ENCODE data around the gene NTN3.

The NTN3 gene

GRCh38 chr16:2471016-2471652 is at the start of gene NTN3:
NTN3 (plus strand) TSS chr16:2471297; CDS start chr16:2471702, 405 bp downstream.
- H3F3A ChIP-seq (ENCODE audit: low read depth), result no peaks in the 10 kb centered on the region
- peak within 1 kb of the TSS; percentile 80 for H3K4me3 ChIP-seq (ENCODE audit: low read length, poor library complexity, severe bottlenecking)
- peaks cover 19% of the 10 kb centered on the region for H3K79me2 ChIP-seq (ENCODE audit: insufficient read depth, low read length)
- H3K4me2 ChIP-seq (ENCODE audit: low read depth, low read length, poor library complexity, severe bottlenecking), result peak within 1 kb of the TSS; percentile 92
- H4K20me1 ChIP-seq (ENCODE audit: insufficient read depth, low read length, poor library complexity, severe bottlenecking), result peaks cover 9% of the 10 kb centered on the region
- H3K9me3 ChIP-seq (ENCODE audit: insufficient read depth, low read depth, low read length), result no peaks in the 10 kb centered on the region
- H2AFZ ChIP-seq (ENCODE audit: low read length), result no peak within 1 kb of the TSS
- TF ChIP-seq CTCF (conservative IDR thresholded peaks at IDR 0.05; ENCODE audit: low read length), result no peak
- TF ChIP-seq EZH2phosphoT487 (IDR thresholded peaks at IDR 0.05; ENCODE audit: borderline replicate concordance), result no peak
- H3K9ac ChIP-seq (ENCODE audit: low read depth, low read length, poor library complexity, severe bottlenecking), result peak within 1 kb of the TSS; percentile 100
- H3K27me3 ChIP-seq (ENCODE audit: insufficient read depth, low read length, poor library complexity, severe bottlenecking), result no peaks in the 10 kb centered on the region
- no peaks in the 10 kb centered on the region for H3K36me3 ChIP-seq (ENCODE audit: insufficient read depth, low read length)
- peaks cover 34% of the 10 kb centered on the region for H3K4me1 ChIP-seq (ENCODE audit: insufficient read depth, low read length, poor library complexity, severe bottlenecking)
- H3K9me2 ChIP-seq (replicated peaks; ENCODE audit: low read depth, low read length), result no peaks in the 10 kb centered on the region

- no peak overlapping the region for H3K4me3 ChIP-seq (ENCODE audit: low read length, poor library complexity, severe bottlenecking)
- H3K4me1 ChIP-seq (ENCODE audit: insufficient read depth, low read length, poor library complexity, severe bottlenecking), result no peaks in the 10 kb centered on the region
- no peaks in the 10 kb centered on the region for H4K20me1 ChIP-seq (ENCODE audit: insufficient read depth, low read length, poor library complexity, severe bottlenecking)
- no peaks in the 10 kb centered on the region for H3F3A ChIP-seq (ENCODE audit: low read depth)
- H3K79me2 ChIP-seq (ENCODE audit: insufficient read depth, low read length), result no peaks in the 10 kb centered on the region
- no peaks in the 10 kb centered on the region for H3K9me3 ChIP-seq (ENCODE audit: insufficient read depth, low read depth, low read length)
- H3K4me2 ChIP-seq (ENCODE audit: low read depth, low read length, poor library complexity, severe bottlenecking), result no peak overlapping the region
- TF ChIP-seq CTCF (conservative IDR thresholded peaks at IDR 0.05; ENCODE audit: low read length), result no peak
- no peak for TF ChIP-seq EZH2phosphoT487 (IDR thresholded peaks at IDR 0.05; ENCODE audit: borderline replicate concordance)
- no peaks in the 10 kb centered on the region for H3K27me3 ChIP-seq (ENCODE audit: insufficient read depth, low read length, poor library complexity, severe bottlenecking)
- no peak overlapping the region for H2AFZ ChIP-seq (ENCODE audit: low read length)
- H3K9me2 ChIP-seq (replicated peaks; ENCODE audit: low read depth, low read length), result no peaks in the 10 kb centered on the region
- H3K9ac ChIP-seq (ENCODE audit: low read depth, low read length, poor library complexity, severe bottlenecking), result no peak overlapping the region
- no peaks in the 10 kb centered on the region for H3K36me3 ChIP-seq (ENCODE audit: insufficient read depth, low read length)
Measured at GRCh38 chr16:2422123-2422867, 48.8 kb upstream of the NTN3 start.

DNA sequence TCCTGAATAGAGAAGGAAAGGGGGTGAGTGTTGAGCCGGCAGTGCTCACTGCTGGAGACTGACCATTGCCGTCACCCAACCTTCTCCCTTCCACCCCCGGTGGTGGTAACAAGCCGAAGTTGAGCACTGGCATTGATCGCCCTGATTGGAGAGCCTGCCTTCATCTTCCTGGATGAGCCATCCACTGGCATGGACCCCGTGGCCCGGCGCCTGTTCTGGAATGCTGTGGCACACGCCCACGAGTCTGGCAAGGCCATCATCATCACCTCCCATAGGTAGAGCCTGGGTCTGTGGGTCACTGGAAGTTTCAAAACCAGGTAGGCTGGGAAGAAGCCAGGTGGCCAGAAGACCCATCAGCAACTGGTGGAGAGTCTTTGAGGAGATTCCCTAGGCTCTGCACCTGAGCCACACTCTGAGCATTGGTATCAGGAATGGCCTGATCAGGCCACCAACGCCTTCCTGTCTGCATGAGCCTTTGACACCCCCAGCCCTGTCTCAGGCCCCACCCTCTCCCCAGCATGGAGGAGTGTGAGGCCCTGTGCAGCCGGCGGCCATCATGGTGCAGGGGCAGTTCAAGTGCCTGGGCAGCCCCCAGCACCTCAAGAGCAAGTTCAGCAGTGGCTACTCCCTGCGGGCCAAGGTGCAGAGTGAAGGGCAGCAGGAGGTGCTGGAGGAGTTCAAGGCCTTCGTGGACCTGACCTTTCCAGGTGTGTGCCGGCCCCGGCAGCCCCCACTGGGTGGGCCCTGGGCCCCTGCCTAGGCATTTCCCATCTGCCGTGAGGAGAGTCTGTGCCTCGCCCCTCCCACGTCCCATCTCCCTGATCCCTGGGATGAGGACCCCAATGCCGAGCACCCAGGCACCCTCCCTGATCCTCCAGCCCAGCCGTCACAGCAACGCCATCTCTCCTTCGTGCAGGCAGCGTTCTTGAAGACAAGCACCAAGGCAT is 46.8 kb upstream of the NTN3 start:
- Histone ChIP-seq H2AFZ (ENCODE audit: low read length) (no peak overlapping the region), H3K4me2 (ENCODE audit: low read depth, low read length, poor library complexity, severe bottlenecking) (no peak overlapping the region), H3K4me1 (ENCODE audit: insufficient read depth, low read length, poor library complexity, severe bottlenecking) (peaks cover 9% of the 10 kb centered on the region), H3F3A (ENCODE audit: low read depth) (no peaks in the 10 kb centered on the region), H3K79me2 (ENCODE audit: insufficient read depth, low read length) (peaks cover 8% of the 10 kb centered on the region; the same call in 1 of the 2 replicates), H3K9me3 (ENCODE audit: insufficient read depth, low read depth, low read length) (no peaks in the 10 kb centered on the region), H4K20me1 (ENCODE audit: insufficient read depth, low read length, poor library complexity, severe bottlenecking) (no peaks in the 10 kb centered on the region), H3K27me3 (ENCODE audit: insufficient read depth, low read length, poor library complexity, severe bottlenecking) (no peaks in the 10 kb centered on the region), H3K9me2 (replicated peaks; ENCODE audit: low read depth, low read length) (no peaks in the 10 kb centered on the region), H3K9ac (ENCODE audit: low read depth, low read length, poor library complexity, severe bottlenecking) (no peak overlapping the region), H3K4me3 (ENCODE audit: low read length, poor library complexity, severe bottlenecking) (no peak overlapping the region), H3K36me3 (ENCODE audit: insufficient read depth, low read length) (no peaks in the 10 kb centered on the region)
- TF ChIP-seq EZH2phosphoT487 (IDR thresholded peaks at IDR 0.05; ENCODE audit: borderline replicate concordance), result no peak
- no peak for TF ChIP-seq CTCF (conservative IDR thresholded peaks at IDR 0.05; ENCODE audit: low read length)

All from Loucy (cell line).